Stimulated activated CD4-positive, alpha-beta T cell treated with anti-CD3 and anti-CD28 coated beads, Interleukin-1b, Interleukin-23, amount 100 ng/mL, for 1 hour (primary cell): ENCODE data around the gene RABGEF1.

Experiments
- DNase-seq, 2 donors: peaks; one replicate each; pipeline ENCODE4 v3.0.0-alpha.2; 2020; ENCODE audit warnings: low read depth in 2 of 2

The RABGEF1 gene

DNA sequence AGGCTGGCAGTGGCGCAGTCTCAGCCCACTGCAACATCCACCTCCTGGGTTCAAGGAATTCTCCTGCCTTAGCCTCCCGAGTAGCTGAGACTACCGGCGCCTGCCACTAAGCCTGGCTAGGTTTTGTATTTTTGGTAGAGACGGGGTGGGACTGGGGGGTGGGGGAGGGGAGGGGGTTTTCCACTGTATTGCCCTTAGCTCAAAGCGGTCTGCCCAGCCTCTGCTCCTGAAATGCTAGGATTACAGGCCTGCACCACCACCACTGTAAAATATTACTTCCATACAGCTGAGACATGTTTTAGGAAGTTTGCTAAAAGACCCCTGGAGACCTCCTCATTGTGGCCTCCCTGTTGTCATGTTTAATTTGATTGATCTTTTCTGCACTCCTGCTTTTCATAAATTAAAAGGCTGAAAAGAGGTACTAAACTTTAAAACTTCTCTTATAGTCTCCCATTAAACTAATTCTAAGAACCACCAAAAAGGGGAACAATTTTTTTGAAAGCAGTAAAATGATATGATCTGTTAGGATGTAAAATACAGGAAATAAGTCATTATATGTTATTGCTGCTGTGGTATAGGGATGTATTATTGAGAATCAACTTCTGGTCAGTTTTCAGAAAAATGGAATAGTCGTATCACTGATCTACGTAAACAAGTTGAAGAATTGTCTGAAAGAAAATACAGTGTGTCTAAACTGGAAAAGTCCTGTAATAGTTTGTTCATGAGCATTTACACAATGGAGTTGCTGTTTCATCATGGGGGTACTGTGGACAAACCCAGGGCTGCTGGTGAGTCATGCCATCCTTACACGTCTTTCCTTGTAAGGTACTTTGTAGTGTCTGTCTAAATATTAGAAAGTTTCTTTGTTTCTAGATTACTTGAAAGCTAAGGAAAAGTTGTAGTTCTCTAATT lies 107.6 kb downstream of the RABGEF1 start:
- DNase-seq: no peak

- DNase-seq: no peak
Observed at GRCh38 chr7:66859339-66859738, 118.8 kb downstream of the RABGEF1 start.

GRCh38 chr7:66859794-66860645 lies 119.5 kb downstream of the RABGEF1 start:
- no peak for DNase-seq

DNA sequence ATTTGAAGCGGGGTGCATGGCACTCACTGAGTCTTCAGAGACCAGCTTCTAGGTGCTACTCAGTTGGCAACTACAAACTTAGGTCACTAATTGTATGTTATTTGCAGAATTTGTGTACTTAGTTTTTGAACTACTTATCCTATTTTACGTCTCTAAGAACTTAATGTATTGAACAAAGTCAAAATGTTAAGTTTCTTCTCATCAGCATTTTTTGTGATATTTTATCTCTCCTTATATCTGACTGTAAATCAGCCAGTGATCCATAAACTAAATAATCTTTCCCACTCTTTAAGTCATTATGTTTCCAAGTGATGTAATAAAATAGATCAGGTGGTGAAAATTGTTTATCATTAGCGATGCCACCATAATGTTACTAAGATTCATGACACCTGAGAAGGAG lies 120.2 kb downstream of the RABGEF1 start:
- DNase-seq: no peak
